SU-DHL-6 (cell line): ENCODE results near the gene MRPL38.

Experiments
- H2AFZ ChIP-seq: fragments of 200-600 bp; sonication (generic); 2 replicates; pipeline ENCODE4 v1.6.1; 2014; ENCODE audit warnings: low read depth, mild to moderate bottlenecking, moderate library complexity, mixed read lengths, antibody characterized with exemption, low read length; ENCODE audit not compliant: severe bottlenecking
- H3F3A ChIP-seq: fragments of 200-600 bp; shearing (Covaris generic); 2 replicates; pipeline ENCODE4 v1.6.0; 2016; ENCODE audit warnings: antibody characterized with exemption, mild to moderate bottlenecking; ENCODE audit not compliant: insufficient read depth
- H3K27ac ChIP-seq: fragments of 200-600 bp; sonication (generic); 2 replicates; pipeline ENCODE4 v1.5.1; 2016; ENCODE audit warnings: low read depth, mild to moderate bottlenecking, low read length, moderate library complexity, mixed read lengths
- H3K27me3 ChIP-seq: fragments of 200-600 bp; sonication (generic), shearing (Covaris generic); 2 replicates; pipeline ENCODE4 v1.6.0; 2014; ENCODE audit warnings: mild to moderate bottlenecking, low read length
- H3K36me3 ChIP-seq: fragments of 200-600 bp; sonication (generic); 2 replicates; pipeline ENCODE4 v1.6.1; 2014; ENCODE audit warnings: mild to moderate bottlenecking, low read length, mixed read lengths
- H3K4me2 ChIP-seq: fragments of 300-600, 200-600 bp; shearing (Covaris generic), sonication (generic); 2 replicates; pipeline ENCODE4 v1.6.0; 2014; ENCODE audit warnings: low read length, low read depth, mild to moderate bottlenecking; ENCODE audit not compliant: poor library complexity, severe bottlenecking
- H3K4me3 ChIP-seq: fragments of 200-600 bp; sonication (generic); 2 replicates; pipeline ENCODE4 v1.5.1; 2014; ENCODE audit warnings: antibody characterized with exemption, low read length, mild to moderate bottlenecking, mixed read lengths; ENCODE audit not compliant: insufficient read depth, poor library complexity, severe bottlenecking
- H3K79me2 ChIP-seq: fragments of 200-600 bp; sonication (generic); 2 replicates; pipeline ENCODE4 v1.6.1; 2014; ENCODE audit warnings: mild to moderate bottlenecking, low read length, moderate library complexity; ENCODE audit not compliant: insufficient read depth
- H3K9ac ChIP-seq: fragments of 200-600 bp; sonication (generic); 2 replicates; pipeline ENCODE4 v1.7.0; 2014; ENCODE audit warnings: mild to moderate bottlenecking, low read length
- H3K9me2 ChIP-seq: fragments of 200-600 bp; sonication (generic); replicated peaks from 2 replicates; pipeline ENCODE4 v1.6.1; 2014; ENCODE audit warnings: low read length; ENCODE audit not compliant: insufficient read depth
- H3K9me3 ChIP-seq: fragments of 200-600 bp; sonication (generic); 2 replicates; pipeline ENCODE4 v1.6.1; 2014; ENCODE audit warnings: low read length, mixed read lengths; ENCODE audit not compliant: insufficient read depth
- H4K20me1 ChIP-seq: fragments of 200-600 bp; sonication (generic); 2 replicates; pipeline ENCODE4 v1.6.1; 2014; ENCODE audit warnings: low read depth, mild to moderate bottlenecking, antibody characterized with exemption, low read length, moderate library complexity, mixed read lengths
- CTCF ChIP-seq: fragments of 200-600 bp; sonication (generic); IDR thresholded peaks from one replicate; pipeline ENCODE4 v1.5.1; 2017; ENCODE audit warnings: antibody characterized with exemption, mild to moderate bottlenecking, low read length, moderate library complexity; ENCODE audit not compliant: insufficient read depth, poor library complexity, severe bottlenecking
- EZH2phosphoT487 ChIP-seq: fragments of 200-600 bp; sonication (generic), shearing (Covaris generic); conservative IDR thresholded peaks from 2 replicates; pipeline ENCODE4 v1.6.1; 2018; ENCODE audit warnings: mild to moderate bottlenecking, antibody characterized with exemption, low read length, moderate library complexity, mixed read lengths

MRPL38 gene

GRCh38 chr17:75849279-75849646, 55.4 kb downstream of the MRPL38 start:
- H3K4me3 ChIP-seq = no peak overlapping the region
- no peaks in the 10 kb centered on the region for H4K20me1 ChIP-seq
- no peaks in the 10 kb centered on the region for H3F3A ChIP-seq
- peaks cover 4% of the 10 kb centered on the region; the same call in 1 of the 2 replicates for H3K79me2 ChIP-seq
- H3K9me3 ChIP-seq = no peaks in the 10 kb centered on the region
- no peak overlapping the region for H3K4me2 ChIP-seq
- no peak overlapping the region for H3K27ac ChIP-seq
- H3K27me3 ChIP-seq = no peaks in the 10 kb centered on the region
- H3K36me3 ChIP-seq = no peaks in the 10 kb centered on the region
- no peaks in the 10 kb centered on the region for H3K9me2 ChIP-seq
- H3K9ac ChIP-seq = no peak overlapping the region
- TF ChIP-seq EZH2phosphoT487 (no peak), CTCF (no peak)
- H2AFZ ChIP-seq = no peak overlapping the region
